NCI-H1092 (cell line): ENCODE measurements around the gene GAP43.

ENCODE experiments used
- DNase-seq: peaks from one replicate; lab custom pipeline; 2025; lab: John Stamatoyannopoulos, UW

GAP43 gene

GRCh38 chr3:115766587-115767482, 143.5 kb downstream of the GAP43 start:
- DNase-seq, result no peak

DNA sequence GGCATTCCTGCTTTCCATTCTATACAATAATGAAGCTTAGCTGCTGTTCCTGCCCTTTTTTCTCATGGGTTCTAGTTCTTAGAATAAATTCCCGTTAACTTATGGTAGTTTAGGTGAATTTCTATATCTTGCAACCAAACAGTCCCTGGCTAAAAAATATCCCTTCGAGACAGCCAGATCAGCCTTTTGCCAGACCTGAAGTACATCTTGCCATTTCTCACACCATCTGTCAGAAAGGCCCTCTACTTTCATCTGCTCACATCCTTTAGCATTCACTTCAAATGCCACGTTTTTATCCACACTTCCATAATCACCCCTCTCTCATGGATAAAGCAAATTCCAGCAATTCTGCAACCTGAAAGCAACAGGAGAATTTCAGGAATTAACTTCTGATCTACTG, 145.4 kb downstream of the GAP43 start:
- DNase-seq, result no peak
